WTC11 (cell line): Measurements from ENCODE around the gene UBE2J1.

ENCODE experiments used
- ATF1 ChIP-seq: sonication (generic); formaldehyde crosslinking; IDR thresholded peaks from 2 replicates; pipeline ENCODE4 v1.8.1; 2023; ENCODE audit warnings: mild to moderate bottlenecking, moderate library complexity, missing genetic modification reagents
- ELF4 ChIP-seq: sonication (generic); formaldehyde crosslinking; IDR thresholded peaks from 2 replicates; pipeline ENCODE4 v1.8.1; 2022; ENCODE audit warnings: low read depth, mild to moderate bottlenecking, moderate library complexity, missing genetic modification reagents
- ETV6 ChIP-seq: sonication (generic); formaldehyde crosslinking; IDR thresholded peaks from 2 replicates; pipeline ENCODE4 v1.8.1; 2022; ENCODE audit warnings: mild to moderate bottlenecking, missing genetic modification reagents
- FOXK1 ChIP-seq: sonication (generic); formaldehyde crosslinking; IDR thresholded peaks from 2 replicates; pipeline ENCODE4 v1.8.0; 2022; ENCODE audit warnings: mild to moderate bottlenecking, moderate library complexity, missing genetic modification reagents
- NFYB ChIP-seq: sonication (generic); formaldehyde crosslinking; conservative IDR thresholded peaks from 2 replicates; pipeline ENCODE4 v1.8.0; 2022; ENCODE audit warnings: low read depth, missing genetic modification reagents
- TEAD4 ChIP-seq: sonication (generic); formaldehyde crosslinking; IDR thresholded peaks from 2 replicates; pipeline ENCODE4 v1.8.0; 2022; ENCODE audit warnings: mild to moderate bottlenecking, missing genetic modification reagents
- ZBTB21 ChIP-seq: sonication (generic); formaldehyde crosslinking; IDR thresholded peaks from 2 replicates; pipeline ENCODE4 v1.8.1; 2023; ENCODE audit warnings: mild to moderate bottlenecking, missing genetic modification reagents, borderline replicate concordance
- ZNF423 ChIP-seq: fragments of 250-450 bp; sonication (Bioruptor Pico); IDR thresholded peaks from 2 replicates; pipeline ENCODE4 v2.1.2; 2022; ENCODE audit warnings: mild to moderate bottlenecking, moderate library complexity
- TF ChIP-seq, protein P1 (sequence below): fragments of 200-600 bp; IDR thresholded peaks from 2 replicates; pipeline ENCODE4 v1.8.0; 2022; ENCODE audit warnings: antibody characterized with exemption
- TF ChIP-seq, protein P2 (sequence below): sonication (generic); formaldehyde crosslinking; IDR thresholded peaks from 2 replicates; pipeline ENCODE4 v1.8.1; 2022; ENCODE audit warnings: mild to moderate bottlenecking, moderate library complexity, missing genetic modification reagents
- TF ChIP-seq, protein P3 (sequence below): sonication (generic); formaldehyde crosslinking; IDR thresholded peaks from 2 replicates; pipeline ENCODE4 v1.8.0; 2023; ENCODE audit warnings: missing genetic modification reagents, mild to moderate bottlenecking, borderline replicate concordance
- TF ChIP-seq, protein P4 (sequence below): sonication (generic); formaldehyde crosslinking; IDR thresholded peaks from 2 replicates; pipeline ENCODE4 v1.8.0; 2023; ENCODE audit warnings: missing genetic modification reagents
- TF ChIP-seq, protein P5 (sequence below): sonication (generic); formaldehyde crosslinking; IDR thresholded peaks from 2 replicates; pipeline ENCODE4 v1.8.0; 2022; ENCODE audit warnings: mild to moderate bottlenecking, missing genetic modification reagents
- TF ChIP-seq, protein P6 (sequence below): sonication (generic); formaldehyde crosslinking; IDR thresholded peaks from 2 replicates; pipeline ENCODE4 v1.8.1; 2023; ENCODE audit warnings: mild to moderate bottlenecking, missing genetic modification reagents

DNA sequence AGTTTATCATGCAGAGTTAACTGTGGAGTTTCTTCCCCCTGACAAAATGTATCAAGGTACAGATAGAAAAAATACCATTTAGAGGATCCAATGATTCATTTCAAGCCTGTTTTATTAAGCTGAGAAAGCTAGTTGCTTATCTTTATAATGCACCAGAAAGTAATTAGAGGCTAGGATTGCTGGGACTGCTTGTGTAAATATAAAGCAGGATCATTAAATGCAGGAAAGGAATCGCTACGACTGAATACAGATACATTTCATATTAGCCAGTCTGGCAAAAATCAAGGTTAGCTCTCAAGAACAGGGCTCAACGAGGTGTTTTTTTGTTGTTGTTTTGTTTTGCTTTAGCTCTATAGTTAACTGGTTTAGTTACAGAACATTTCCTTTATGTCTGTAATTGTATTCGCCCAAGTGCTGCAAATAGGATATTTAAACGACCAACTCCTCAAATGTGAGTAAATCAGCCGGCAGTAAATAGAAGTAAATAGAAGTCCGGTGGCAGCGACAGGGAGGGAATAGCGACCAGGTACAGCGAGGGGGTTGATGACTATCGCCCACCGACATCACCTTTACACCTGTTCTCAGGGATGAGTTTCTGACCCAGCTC lies 748 bp downstream of the UBE2J1 start:
- TF ChIP-seq, protein P1, sequence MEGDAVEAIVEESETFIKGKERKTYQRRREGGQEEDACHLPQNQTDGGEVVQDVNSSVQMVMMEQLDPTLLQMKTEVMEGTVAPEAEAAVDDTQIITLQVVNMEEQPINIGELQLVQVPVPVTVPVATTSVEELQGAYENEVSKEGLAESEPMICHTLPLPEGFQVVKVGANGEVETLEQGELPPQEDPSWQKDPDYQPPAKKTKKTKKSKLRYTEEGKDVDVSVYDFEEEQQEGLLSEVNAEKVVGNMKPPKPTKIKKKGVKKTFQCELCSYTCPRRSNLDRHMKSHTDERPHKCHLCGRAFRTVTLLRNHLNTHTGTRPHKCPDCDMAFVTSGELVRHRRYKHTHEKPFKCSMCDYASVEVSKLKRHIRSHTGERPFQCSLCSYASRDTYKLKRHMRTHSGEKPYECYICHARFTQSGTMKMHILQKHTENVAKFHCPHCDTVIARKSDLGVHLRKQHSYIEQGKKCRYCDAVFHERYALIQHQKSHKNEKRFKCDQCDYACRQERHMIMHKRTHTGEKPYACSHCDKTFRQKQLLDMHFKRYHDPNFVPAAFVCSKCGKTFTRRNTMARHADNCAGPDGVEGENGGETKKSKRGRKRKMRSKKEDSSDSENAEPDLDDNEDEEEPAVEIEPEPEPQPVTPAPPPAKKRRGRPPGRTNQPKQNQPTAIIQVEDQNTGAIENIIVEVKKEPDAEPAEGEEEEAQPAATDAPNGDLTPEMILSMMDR = no peak
- TF ChIP-seq, protein P2, sequence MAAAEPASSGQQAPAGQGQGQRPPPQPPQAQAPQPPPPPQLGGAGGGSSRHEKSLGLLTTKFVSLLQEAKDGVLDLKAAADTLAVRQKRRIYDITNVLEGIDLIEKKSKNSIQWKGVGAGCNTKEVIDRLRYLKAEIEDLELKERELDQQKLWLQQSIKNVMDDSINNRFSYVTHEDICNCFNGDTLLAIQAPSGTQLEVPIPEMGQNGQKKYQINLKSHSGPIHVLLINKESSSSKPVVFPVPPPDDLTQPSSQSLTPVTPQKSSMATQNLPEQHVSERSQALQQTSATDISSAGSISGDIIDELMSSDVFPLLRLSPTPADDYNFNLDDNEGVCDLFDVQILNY (CRISPR knock-in tag) = no peak
- no peak for TF ChIP-seq NFYB
- TF ChIP-seq, protein P3, sequence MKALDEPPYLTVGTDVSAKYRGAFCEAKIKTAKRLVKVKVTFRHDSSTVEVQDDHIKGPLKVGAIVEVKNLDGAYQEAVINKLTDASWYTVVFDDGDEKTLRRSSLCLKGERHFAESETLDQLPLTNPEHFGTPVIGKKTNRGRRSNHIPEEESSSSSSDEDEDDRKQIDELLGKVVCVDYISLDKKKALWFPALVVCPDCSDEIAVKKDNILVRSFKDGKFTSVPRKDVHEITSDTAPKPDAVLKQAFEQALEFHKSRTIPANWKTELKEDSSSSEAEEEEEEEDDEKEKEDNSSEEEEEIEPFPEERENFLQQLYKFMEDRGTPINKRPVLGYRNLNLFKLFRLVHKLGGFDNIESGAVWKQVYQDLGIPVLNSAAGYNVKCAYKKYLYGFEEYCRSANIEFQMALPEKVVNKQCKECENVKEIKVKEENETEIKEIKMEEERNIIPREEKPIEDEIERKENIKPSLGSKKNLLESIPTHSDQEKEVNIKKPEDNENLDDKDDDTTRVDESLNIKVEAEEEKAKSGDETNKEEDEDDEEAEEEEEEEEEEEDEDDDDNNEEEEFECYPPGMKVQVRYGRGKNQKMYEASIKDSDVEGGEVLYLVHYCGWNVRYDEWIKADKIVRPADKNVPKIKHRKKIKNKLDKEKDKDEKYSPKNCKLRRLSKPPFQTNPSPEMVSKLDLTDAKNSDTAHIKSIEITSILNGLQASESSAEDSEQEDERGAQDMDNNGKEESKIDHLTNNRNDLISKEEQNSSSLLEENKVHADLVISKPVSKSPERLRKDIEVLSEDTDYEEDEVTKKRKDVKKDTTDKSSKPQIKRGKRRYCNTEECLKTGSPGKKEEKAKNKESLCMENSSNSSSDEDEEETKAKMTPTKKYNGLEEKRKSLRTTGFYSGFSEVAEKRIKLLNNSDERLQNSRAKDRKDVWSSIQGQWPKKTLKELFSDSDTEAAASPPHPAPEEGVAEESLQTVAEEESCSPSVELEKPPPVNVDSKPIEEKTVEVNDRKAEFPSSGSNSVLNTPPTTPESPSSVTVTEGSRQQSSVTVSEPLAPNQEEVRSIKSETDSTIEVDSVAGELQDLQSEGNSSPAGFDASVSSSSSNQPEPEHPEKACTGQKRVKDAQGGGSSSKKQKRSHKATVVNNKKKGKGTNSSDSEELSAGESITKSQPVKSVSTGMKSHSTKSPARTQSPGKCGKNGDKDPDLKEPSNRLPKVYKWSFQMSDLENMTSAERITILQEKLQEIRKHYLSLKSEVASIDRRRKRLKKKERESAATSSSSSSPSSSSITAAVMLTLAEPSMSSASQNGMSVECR = no peak
- TF ChIP-seq, protein P4, sequence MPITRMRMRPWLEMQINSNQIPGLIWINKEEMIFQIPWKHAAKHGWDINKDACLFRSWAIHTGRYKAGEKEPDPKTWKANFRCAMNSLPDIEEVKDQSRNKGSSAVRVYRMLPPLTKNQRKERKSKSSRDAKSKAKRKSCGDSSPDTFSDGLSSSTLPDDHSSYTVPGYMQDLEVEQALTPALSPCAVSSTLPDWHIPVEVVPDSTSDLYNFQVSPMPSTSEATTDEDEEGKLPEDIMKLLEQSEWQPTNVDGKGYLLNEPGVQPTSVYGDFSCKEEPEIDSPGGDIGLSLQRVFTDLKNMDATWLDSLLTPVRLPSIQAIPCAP (CRISPR knock-in tag) = no peak
- no peak for TF ChIP-seq ELF4 (CRISPR knock-in tag)
- TF ChIP-seq ATF1 (CRISPR knock-in tag) = no peak
- no peak for TF ChIP-seq ETV6 (CRISPR knock-in tag)
- TF ChIP-seq FOXK1 = no peak
- no peak for TF ChIP-seq TEAD4
- TF ChIP-seq, protein P5, sequence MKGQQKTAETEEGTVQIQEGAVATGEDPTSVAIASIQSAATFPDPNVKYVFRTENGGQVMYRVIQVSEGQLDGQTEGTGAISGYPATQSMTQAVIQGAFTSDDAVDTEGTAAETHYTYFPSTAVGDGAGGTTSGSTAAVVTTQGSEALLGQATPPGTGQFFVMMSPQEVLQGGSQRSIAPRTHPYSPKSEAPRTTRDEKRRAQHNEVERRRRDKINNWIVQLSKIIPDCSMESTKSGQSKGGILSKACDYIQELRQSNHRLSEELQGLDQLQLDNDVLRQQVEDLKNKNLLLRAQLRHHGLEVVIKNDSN (CRISPR knock-in tag) = no peak
- TF ChIP-seq, protein P6, sequence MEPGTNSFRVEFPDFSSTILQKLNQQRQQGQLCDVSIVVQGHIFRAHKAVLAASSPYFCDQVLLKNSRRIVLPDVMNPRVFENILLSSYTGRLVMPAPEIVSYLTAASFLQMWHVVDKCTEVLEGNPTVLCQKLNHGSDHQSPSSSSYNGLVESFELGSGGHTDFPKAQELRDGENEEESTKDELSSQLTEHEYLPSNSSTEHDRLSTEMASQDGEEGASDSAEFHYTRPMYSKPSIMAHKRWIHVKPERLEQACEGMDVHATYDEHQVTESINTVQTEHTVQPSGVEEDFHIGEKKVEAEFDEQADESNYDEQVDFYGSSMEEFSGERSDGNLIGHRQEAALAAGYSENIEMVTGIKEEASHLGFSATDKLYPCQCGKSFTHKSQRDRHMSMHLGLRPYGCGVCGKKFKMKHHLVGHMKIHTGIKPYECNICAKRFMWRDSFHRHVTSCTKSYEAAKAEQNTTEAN = no peak
- TF ChIP-seq ZNF423 = no peak
- no peak for TF ChIP-seq ZBTB21 (CRISPR knock-in tag)
